NCI-H82 treated with DMSO at 0.1 percent for 48 hours (cell line): ENCODE results near the gene DENND1B.
A peak's percentile ranks its signal among the peaks of the same experiment; 100 is the strongest.

ENCODE experiments used
- DNase-seq: peaks from one replicate; lab custom pipeline; 2025; ENCODE audit not compliant: unreplicated experiment; lab: John Stamatoyannopoulos, UW

The DENND1B gene

GRCh38 chr1:197472141-197472540, 303.1 kb downstream of the DENND1B start:
- DNase-seq, result no peak

GRCh38 chr1:197471248-197471985, 303.9 kb downstream of the DENND1B start:
- no peak for DNase-seq

- DNase-seq, result no peak
Measured at GRCh38 chr1:197470330-197470729, 304.9 kb downstream of the DENND1B start.

GRCh38 chr1:197469620-197470210, 305.6 kb downstream of the DENND1B start:
- DNase-seq, result no peak

DNA sequence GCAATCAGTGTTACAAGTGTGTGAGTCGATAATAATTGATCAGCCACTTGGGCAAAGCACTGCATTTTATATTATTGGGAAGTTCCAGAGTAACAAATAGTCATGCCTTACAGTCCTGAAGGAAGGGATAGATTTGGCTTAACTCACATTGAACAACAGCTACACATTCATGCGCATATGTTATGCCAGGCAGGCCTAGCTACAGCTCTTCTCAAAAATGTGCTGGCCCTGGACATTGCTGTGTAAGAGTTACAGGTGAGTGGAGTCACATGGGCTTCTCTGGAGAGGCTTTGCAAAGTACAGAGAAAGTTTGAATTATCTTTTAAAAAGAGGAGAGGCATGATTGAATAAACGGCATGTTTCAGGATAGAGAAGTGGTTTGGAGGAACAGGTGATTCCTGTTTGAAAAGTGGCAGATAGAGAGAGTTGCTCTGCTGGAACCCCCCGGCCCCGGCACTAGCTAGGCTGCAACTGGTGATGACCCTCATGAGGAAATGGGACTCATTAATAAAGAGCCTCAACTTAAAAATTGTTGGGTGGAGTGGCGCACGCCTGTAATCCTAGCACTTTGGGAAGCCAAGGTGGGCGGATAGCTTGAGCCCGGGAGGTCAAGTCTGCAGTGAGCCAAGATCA, 306.6 kb downstream of the DENND1B start:
- no peak for DNase-seq

GRCh38 chr1:197467881-197468280, 307.4 kb downstream of the DENND1B start:
- no peak for DNase-seq

GRCh38 chr1:197466813-197467212, 308.5 kb downstream of the DENND1B start:
- DNase-seq, result no peak

GRCh38 chr1:197465528-197466327, 309.6 kb downstream of the DENND1B start:
- DNase-seq, result no peak

DNA sequence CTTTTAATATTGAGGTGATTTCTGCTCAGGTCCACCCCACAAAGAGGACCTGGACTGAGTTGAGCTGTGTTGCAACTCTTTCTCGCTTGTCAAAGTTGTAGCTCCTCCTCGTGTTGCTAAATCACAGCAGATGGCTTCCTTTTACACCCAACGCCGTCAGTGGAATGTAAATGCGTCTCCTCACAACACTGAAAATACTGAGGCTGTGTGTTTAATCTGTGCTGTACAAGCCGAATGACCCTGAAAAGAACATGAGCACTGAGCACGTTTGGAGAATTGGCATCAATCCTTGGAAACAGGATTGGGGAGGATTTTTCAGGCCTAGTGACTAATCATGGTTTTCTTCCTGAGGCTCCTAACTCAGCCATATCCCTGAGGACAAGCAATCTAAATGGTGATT, 311.2 kb downstream of the DENND1B start:
- DNase-seq, result peak; percentile 72

- no peak for DNase-seq
Measured at GRCh38 chr1:197463142-197463541, 312.1 kb downstream of the DENND1B start.

DNA sequence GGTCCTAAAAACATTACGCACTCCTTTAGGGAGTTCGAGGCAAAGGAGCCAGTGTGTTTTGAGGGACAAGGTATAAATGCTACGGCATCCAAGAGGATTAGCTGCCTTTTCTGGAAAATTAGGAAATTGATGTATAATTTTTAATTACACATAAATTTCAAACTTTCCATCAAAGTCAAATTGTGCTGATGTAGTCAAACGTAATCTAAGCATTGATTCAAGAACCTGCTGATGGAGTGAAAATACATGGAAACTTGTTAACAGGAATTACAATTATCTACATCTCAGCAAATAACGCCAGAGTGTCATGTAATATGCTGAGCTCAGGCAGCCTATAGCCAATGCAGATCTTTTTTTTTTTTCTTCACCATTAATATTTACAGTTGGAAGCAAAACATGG, 312.7 kb downstream of the DENND1B start:
- DNase-seq, result no peak
